Inflammatory macrophage (primary cell): ENCODE data around the gene ELN.
"Not testable (repeated sequence)": the region's sequence is repeated elsewhere in the genome, so short reads cannot be mapped to it uniquely, and the experiment has no call there.

ENCODE experiments used
- DNase-seq, 2 donors: peaks; one replicate each; pipeline ENCODE4 v3.0.0-alpha.2; 2020 to 2022
- total RNA-seq, 18 experiments: gene quantifications; one replicate each; lab custom pipeline; 2026; ENCODE audit warnings: mixed read lengths in 6 of 18, inconsistent platforms in 2 of 18; lab: John Stamatoyannopoulos, UW

The ELN gene
- 0 to 0.29 (median 0.03) reads per million in 18 experiments for total RNA-seq

DNA sequence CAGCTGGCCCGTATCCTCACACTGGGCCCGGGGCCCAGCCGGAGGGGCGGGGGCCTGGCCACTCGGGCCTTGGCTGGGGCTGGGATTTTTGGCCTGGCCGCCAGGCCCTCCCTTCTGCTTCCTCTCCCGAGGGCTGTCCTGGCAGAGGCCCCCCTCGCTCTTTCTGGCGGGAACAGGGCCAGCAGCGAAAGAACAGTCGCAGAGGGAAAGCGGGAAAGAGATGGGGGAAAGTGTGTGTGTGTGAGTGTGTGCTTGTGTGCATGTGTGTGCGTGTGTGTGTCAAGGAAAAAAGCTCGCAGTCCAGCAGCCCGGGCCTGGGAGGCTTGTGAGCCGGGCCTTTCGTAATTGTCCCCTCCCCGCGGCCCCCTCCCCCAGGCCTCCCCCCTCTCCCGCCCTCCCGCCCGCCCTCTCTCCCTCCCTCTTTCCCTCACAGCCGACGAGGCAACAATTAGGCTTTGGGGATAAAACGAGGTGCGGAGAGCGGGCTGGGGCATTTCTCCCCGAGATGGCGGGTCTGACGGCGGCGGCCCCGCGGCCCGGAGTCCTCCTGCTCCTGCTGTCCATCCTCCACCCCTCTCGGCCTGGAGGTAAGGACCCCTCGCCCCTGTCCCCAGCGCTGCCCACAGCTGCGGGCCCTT is at the start of gene ELN:
ELN (plus strand) TSS at position 491 of the 638 bp plus-strand sequence; CDS start at position 506, 15 bp downstream.
- no peak for DNase-seq

DNA sequence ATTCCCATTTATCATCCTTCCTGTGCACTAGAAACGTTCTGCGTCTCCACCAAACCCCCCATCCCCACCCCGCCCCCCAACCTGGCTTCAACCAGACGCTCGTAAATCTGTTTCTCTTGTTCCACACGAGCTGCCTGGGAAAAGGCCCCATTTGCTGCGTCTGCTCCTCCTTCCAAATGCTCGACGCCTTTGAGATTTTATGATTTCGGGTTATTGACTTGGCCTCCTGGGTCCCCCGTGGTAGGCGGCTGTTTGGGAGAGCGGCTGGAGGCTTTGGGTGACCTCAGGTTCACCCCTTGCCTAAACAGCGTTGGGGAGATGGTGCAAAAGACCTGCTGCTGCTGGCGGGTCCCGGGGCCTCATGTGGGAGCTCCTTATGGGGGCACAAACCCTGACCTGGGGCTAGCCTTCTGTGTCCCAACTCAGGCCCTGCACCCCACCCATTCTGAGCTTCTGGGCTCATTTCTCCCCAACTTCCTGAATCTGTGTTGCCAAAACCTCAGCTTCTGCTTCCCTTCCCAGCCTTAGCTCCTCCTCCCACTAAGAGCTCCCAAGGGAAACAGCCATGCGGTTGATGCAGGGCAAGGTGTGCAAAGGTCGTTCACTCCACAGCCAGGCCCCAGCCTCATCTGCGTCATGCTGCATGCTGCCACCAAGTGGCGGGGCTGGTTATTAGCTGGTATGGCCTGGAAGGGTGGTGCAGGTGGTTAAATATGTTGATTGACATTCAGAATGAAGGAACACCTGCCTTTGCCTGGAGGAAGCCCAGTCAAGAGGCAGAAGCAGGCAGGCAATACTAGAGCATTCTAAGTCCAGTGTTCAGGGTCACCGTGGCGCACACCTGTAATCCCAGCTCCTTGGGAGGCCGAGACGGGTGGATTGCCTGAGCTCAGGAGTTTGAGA is 49.1 kb upstream of the ELN start:
- peak; percentile 85 to 91 for DNase-seq

DNA sequence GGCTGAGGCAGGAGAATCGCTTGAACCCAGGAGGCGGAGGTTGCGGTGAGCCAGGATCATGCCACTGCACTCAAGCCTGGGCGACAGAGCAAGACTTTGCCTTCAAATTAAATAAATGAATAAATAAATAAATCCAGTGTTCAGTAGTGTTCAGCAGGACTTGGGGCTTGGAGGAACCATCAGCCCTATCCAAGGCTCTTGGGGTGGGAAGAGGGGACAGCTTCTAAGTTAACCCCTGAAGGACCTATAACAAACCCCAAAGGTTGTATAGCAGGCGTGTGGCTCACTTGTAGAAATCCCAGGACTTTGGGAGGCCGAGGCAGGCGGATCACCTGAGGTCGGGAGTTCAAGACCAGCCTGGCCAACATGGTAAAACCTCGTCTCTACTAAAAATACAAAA is 48.3 kb upstream of the ELN start:
- DNase-seq, result not testable (repeated sequence)

GRCh38 chr7:73980206-73980605 is 47.8 kb upstream of the ELN start:
- DNase-seq, result no peak

DNA sequence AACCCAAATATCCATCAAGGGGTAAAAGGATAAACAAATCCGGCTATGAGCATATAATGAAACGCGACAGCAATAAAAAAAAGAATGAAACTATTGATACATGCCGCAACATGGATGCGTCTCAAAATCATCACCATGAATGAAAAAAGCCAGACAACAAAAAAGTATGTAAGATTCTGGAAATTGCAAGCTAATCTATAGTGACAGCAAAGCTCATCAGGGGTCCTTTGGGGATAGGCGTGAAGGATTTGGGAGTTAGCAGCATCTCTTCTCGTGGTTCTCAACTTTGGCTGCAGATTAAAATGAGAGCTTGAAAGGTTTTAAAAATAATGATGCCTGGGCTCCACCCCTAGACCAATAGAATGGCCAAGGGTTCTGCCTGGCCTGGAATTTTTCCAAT is 46.0 kb upstream of the ELN start:
- DNase-seq, result no peak

GRCh38 chr7:73983437-73984164 is 44.4 kb upstream of the ELN start:
- DNase-seq, result no peak

GRCh38 chr7:73984481-73985205 is 43.3 kb upstream of the ELN start:
- DNase-seq, result no peak

DNA sequence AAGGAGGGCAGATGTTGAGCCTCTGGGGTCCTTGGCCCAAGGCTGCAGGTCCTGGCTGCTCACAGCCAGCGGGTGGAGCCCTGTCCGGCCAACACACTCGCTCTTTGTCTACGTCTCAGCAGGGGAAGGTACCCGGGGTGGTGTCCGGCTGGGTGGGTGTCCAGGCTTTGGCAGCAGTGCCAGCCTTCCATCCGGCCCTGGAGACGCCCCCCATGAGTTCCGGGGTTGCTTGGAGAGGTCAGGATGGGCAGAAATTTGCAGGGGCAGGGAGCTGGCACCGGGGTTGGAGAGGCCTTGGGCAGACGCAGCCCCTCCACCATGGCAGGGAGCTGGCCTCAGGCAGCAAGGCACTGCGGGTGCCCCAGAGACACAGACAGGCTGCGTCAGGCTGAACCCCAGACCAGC is 42.2 kb upstream of the ELN start:
- DNase-seq, result no peak

GRCh38 chr7:73986158-73986631 is 41.8 kb upstream of the ELN start:
- no peak for DNase-seq

- DNase-seq, result no peak
Observed at GRCh38 chr7:73987298-73987697, 40.7 kb upstream of the ELN start.

GRCh38 chr7:73988197-73988596 is 39.8 kb upstream of the ELN start:
- no peak for DNase-seq

- no peak for DNase-seq
Observed at GRCh38 chr7:73991522-73992100, 36.4 kb upstream of the ELN start.

DNA sequence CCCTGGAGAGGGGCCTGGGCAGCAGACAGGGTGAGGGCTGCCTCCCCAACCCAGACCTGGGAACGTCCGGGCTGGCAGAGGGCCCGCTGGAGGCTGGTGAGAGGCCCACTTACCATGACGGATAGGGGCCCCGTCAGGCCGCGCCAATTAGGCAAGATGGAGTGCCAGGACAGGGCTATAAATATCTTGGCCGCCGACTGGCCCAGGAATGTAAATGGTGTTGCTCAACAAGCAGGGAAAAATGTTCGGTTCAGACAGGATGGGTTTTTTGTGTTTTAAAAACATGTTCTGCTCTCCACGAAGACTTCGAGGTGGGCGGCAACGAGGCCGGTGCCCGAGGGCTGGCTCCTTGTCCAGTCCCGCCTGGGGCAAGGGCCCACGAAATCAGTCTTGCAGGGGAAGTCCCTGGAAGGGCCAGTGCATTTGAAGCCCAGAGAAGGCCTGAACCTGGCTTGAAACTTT is 35.8 kb upstream of the ELN start:
- no peak for DNase-seq

GRCh38 chr7:73994023-73994422 is 34.0 kb upstream of the ELN start:
- DNase-seq, result no peak

DNA sequence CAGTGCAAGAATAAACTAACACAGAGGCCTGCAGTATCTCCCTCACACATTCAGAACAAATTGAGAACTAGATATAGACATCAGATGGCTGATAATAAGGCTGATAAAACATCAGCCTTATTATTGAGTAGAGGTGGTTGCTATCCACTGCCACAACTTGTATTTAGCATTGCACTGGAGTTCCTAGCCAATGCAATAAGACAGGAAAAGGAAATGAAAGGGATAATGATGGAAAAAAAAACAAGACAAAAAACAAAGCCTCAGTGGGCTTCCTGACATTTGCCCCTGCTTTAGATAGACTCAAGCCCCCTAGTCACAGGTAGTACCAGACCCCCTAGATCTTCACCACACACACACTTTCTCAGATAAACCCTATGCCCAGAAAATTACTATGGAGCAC is 33.2 kb upstream of the ELN start:
- no peak for DNase-seq

- no peak for DNase-seq
Observed at GRCh38 chr7:73995330-73995729, 32.6 kb upstream of the ELN start.

DNA sequence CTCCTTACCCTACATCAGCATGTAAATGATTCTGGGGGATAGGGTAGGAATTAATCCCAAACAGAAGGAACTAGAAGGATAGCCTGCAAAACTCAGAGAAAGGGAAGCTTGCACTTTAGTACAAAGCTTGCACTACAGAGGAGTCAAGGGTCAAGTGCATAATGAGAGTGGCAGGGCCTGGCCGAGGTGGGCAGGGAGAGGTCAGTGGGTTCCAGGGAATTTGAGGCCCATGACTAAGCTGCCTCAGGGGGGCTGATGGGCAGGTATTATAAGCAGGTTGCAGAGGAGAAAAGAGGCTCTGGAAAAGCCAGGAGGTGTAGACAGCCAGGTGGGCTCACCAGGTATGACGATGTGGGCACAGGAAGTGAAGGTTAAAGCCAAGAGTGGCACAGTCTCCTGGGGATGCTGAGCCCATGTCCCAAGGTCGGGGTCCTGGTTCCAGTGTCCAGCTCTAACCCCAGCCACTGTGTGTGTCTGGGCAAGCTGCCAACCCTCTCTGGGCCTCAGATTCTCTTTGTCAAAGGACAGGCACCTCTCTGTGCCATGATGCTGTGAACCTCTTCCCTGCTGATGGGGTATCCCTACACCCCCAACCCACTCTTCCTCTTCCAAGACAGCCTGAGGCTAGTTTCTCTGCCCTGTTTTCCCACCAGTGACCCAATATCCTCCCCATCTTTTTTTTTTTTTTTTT is 32.0 kb upstream of the ELN start:
- no peak for DNase-seq

- no peak for DNase-seq
Observed at GRCh38 chr7:73997056-73997455, 30.9 kb upstream of the ELN start.

GRCh38 chr7:73999664-74000435 is 28.1 kb upstream of the ELN start:
- no peak for DNase-seq

DNA sequence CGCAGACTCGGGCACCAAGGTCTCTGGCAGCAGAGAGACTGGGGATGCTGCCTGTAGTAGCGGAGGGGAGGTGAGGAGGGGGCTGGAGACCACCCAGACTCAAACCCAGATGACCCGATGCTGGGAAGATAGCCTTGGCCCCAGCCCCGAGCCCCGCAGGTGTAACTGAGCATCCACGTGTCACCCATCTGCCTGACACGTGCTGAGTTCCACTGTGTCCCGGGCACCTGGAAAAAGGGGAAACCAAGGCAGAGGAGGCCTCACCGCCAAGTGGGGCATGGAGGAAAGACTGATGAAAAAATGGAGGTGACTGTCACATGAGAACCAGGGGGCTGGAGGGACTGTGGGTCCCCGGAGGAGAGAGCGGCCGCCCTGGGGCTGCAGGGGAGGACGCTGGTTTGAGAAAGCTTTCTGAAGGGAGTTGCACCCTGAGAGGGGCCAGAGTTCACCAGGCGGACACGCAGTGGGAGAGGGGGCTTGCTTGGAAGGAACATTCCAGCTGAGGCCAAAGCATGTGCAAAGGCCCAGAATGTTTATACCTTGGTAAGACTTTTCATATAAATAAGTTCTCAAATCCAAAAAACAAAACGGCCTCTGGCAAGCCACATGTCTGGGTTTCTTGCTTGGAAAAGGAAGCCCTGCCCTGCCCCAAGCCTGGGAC is 27.4 kb upstream of the ELN start:
- DNase-seq, result no peak
